Keratinocyte (primary cell): Measurements from ENCODE around the gene ZNF365.

Source experiments
- EZH2 ChIP-seq: IDR thresholded peaks from one replicate; pipeline ENCODE4 v1.6.1; 2012; ENCODE audit warnings: inconsistent platforms, mild to moderate bottlenecking, low read length, moderate library complexity
- TF ChIP-seq, protein P1 (sequence below), 3 experiments: IDR thresholded peaks in 1 of 3; conservative IDR thresholded peaks in 1 of 3; optimal IDR thresholded peaks in 1 of 3; 2 replicates in 2 of 3; 3 replicates in 1 of 3; pipeline versions ENCODE3 to v1.5.1; 2011; ENCODE audit warnings: low read length in 3 of 3, mild to moderate bottlenecking in 3 of 3, moderate library complexity in 2 of 3, control low read depth in 1 of 3, inconsistent platforms in 1 of 3; ENCODE audit not compliant: insufficient read depth in 2 of 3; ENCODE audit errors: extremely low read depth in 1 of 3

DNA sequence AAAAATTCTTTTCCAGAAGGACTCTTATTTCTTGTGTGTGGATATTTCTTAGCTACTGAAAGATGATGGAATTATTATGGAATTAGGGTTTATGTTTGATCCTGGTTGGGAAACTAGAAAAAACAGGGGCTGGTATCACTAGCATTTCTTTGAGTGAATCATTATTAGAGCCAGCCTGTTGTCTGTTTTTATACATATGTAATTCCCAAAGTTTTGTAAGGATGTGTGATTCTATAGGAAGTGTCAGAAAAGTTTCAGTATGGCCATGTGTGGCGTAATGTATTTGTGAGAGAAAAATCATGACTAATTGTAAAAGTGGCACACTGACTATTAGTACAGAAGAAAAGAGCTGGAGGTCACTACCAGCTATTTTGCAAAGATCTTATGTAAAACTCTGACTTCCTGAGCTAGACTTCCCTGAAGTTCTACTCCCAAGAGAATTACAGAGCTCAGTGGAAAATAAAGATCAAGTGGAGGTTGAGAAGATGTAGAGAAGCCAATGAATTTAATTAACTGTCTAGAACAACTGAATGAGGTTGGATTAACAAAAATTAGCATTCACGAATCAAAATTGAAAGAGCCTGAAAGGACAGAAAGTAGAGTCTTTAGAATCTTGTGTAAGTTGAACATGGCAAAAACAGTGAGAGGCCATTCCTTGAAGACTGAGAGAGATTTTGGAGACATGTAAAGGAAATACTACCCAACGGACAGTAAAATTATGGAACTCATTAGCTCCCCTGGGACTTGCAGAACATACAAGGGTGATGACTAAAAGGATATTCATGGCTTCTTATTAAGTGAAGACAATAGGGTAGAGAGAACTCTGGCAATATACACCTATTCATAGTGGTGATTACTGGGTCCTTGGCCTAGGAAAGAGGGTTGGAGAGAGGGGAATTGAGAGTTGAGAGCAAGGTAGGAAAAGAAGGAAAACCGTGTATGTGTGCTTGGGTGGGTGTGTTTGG lies 12.5 kb downstream of the ZNF365 start:
- TF ChIP-seq, protein P1, sequence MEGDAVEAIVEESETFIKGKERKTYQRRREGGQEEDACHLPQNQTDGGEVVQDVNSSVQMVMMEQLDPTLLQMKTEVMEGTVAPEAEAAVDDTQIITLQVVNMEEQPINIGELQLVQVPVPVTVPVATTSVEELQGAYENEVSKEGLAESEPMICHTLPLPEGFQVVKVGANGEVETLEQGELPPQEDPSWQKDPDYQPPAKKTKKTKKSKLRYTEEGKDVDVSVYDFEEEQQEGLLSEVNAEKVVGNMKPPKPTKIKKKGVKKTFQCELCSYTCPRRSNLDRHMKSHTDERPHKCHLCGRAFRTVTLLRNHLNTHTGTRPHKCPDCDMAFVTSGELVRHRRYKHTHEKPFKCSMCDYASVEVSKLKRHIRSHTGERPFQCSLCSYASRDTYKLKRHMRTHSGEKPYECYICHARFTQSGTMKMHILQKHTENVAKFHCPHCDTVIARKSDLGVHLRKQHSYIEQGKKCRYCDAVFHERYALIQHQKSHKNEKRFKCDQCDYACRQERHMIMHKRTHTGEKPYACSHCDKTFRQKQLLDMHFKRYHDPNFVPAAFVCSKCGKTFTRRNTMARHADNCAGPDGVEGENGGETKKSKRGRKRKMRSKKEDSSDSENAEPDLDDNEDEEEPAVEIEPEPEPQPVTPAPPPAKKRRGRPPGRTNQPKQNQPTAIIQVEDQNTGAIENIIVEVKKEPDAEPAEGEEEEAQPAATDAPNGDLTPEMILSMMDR (optimal IDR thresholded peaks at IDR 0.05 in 1 of 3, IDR thresholded peaks at IDR 0.05 in 1 of 3, conservative IDR thresholded peaks at IDR 0.05 in 1 of 3; ENCODE audit: extremely low read depth in 1 of 3, insufficient read depth in 2 of 3, low read length in 3 of 3), result no peak
- TF ChIP-seq EZH2, result no peak
